Liver (tissue), 9 donors: ENCODE results near the gene RBM33. TPM values are rescaled to one million over a fixed set of nuclear protein-coding genes. Genes with fewer than 3 reads are reported as not detected.
"Not testable (repeated sequence)": the region's sequence is repeated elsewhere in the genome, so short reads cannot be mapped to it uniquely, and the experiment has no call there.

Experiments used
- DNase-seq: peaks from one replicate; pipeline ENCODE4 v3.0.0-alpha.2; 2017; ENCODE audit warnings: low spot score
- H3K27ac ChIP-seq, 2 donors: one replicate each; pipeline ENCODE4 v1.7.0; 2013; ENCODE audit warnings: inconsistent platforms in 2 of 2, low read length in 2 of 2, control low read depth in 1 of 2, low read depth in 1 of 2, mild to moderate bottlenecking in 1 of 2
- H3K27me3 ChIP-seq, 4 donors: one replicate each; pipeline versions ENCODE4 v1.6.1 to v1.7.0; 2013; ENCODE audit warnings: low read length in 3 of 4, inconsistent platforms in 1 of 4, mild to moderate bottlenecking in 1 of 4, moderate library complexity in 1 of 4; ENCODE audit not compliant: control insufficient read depth in 4 of 4, insufficient read depth in 4 of 4
- H3K36me3 ChIP-seq, 4 donors: one replicate each; pipeline versions ENCODE4 v1.6.1 to v1.7.0; 2013; ENCODE audit warnings: low read length in 3 of 4, mild to moderate bottlenecking in 3 of 4, low read depth in 1 of 4, moderate library complexity in 1 of 4; ENCODE audit not compliant: control insufficient read depth in 4 of 4, insufficient read depth in 3 of 4
- H3K4me1 ChIP-seq, 4 donors: one replicate each; pipeline versions ENCODE4 v1.6.1 to v1.7.0; 2013; ENCODE audit warnings: low read length in 3 of 4, mild to moderate bottlenecking in 3 of 4, moderate library complexity in 1 of 4; ENCODE audit not compliant: control insufficient read depth in 4 of 4, insufficient read depth in 4 of 4
- H3K4me3 ChIP-seq, 3 donors: one replicate each; pipeline versions ENCODE4 v1.6.1 to v1.7.0; 2013; ENCODE audit warnings: low read length in 3 of 3, control low read depth in 1 of 3, low read depth in 1 of 3, mild to moderate bottlenecking in 1 of 3
- H3K9ac ChIP-seq, 2 donors: one replicate each; pipeline ENCODE4 v1.7.0; 2013; ENCODE audit warnings: low read length in 2 of 2, mild to moderate bottlenecking in 2 of 2, moderate library complexity in 2 of 2, control low read depth in 1 of 2, low read depth in 1 of 2
- H3K9me3 ChIP-seq, 4 donors: one replicate each; pipeline versions ENCODE4 v1.6.1 to v1.7.0; 2013; ENCODE audit warnings: low read length in 3 of 4; ENCODE audit not compliant: control insufficient read depth in 4 of 4
- EGR1 ChIP-seq, 2 donors: IDR thresholded peaks; 2 replicates each; pipeline ENCODE4 v1.6.1; 2016 to 2018; ENCODE audit warnings: antibody characterized with exemption in 2 of 2, low read depth in 2 of 2
- FOXA1 ChIP-seq: IDR thresholded peaks from 2 replicates; pipeline ENCODE4 v1.6.1; 2016; ENCODE audit warnings: antibody characterized with exemption
- FOXA2 ChIP-seq: IDR thresholded peaks from 2 replicates; pipeline ENCODE4 v1.6.1; 2016; ENCODE audit warnings: antibody characterized with exemption
- HNF4G ChIP-seq: IDR thresholded peaks from 2 replicates; pipeline ENCODE4 v1.6.1; 2016; ENCODE audit warnings: antibody characterized with exemption
- JUND ChIP-seq, 2 donors: IDR thresholded peaks; 2 replicates each; pipeline ENCODE4 v1.6.1; 2016; ENCODE audit warnings: antibody characterized with exemption in 2 of 2
- NR2F2 ChIP-seq: IDR thresholded peaks from 2 replicates; pipeline ENCODE4 v1.6.1; 2016; ENCODE audit warnings: antibody characterized with exemption
- RAD21 ChIP-seq, 2 donors: IDR thresholded peaks; 2 replicates each; pipeline ENCODE4 v1.6.1; 2016; ENCODE audit warnings: antibody characterized with exemption in 2 of 2, mild to moderate bottlenecking in 2 of 2
- RXRA ChIP-seq, 2 donors: IDR thresholded peaks; 2 replicates each; pipeline ENCODE4 v1.6.1; 2017 to 2018; ENCODE audit warnings: antibody characterized with exemption in 2 of 2, mild to moderate bottlenecking in 1 of 2
- SP1 ChIP-seq: IDR thresholded peaks from 2 replicates; pipeline ENCODE4 v1.6.1; 2018; ENCODE audit warnings: antibody characterized with exemption, mild to moderate bottlenecking
- WGBS: extraction: QIAGEN DNeasy Blood & Tissue Kit; methylation state at CpG from one replicate; pipeline ENCODE4 v1.1.7; 2013; 5-methylcytosine and 5-hydroxymethylcytosine counted together
- polyA plus RNA-seq, 2 donors: library from polyadenylated mRNA; stranded (reverse) in 1 of 2; unstranded in 1 of 2; fragments of 200-250 nt in 1 of 2; fragments of >200 nt in 1 of 2; fragmentation: Nextera tagmentation in 1 of 2; extraction: Ambion mirVana in 1 of 2; gene quantifications; one replicate each; pipeline versions ENCODE4 v1.2.1 to v1.2.3, GENCODE V29; 2013 to 2015
- total RNA-seq, 2 donors: library from RNA; depleted of rRNA; stranded (reverse); fragments of >200 nt; gene quantifications; one replicate each; pipeline ENCODE4 v1.2.3, GENCODE V29; 2014
- TF ChIP-seq, protein P1 (sequence below): IDR thresholded peaks from 2 replicates; pipeline ENCODE4 v1.6.1; 2016; ENCODE audit warnings: antibody characterized with exemption, mild to moderate bottlenecking
- TF ChIP-seq, protein P2 (sequence below): fragments of 150-350 bp; IDR thresholded peaks from 2 replicates; pipeline ENCODE4 v1.5.1; 2017; ENCODE audit warnings: improper control_type of control experiment, low read depth, low read length; ENCODE audit not compliant: missing input control
- TF ChIP-seq, protein P3 (sequence below): IDR thresholded peaks from 2 replicates; pipeline ENCODE4 v1.6.1; 2016; ENCODE audit warnings: antibody characterized with exemption
- donor health status: healthy.
- donor health status: healthy.
- donor health status: healthy.
- donor health status: healthy.
- donor health status: healthy.

RBM33 gene
- total and polyA plus RNA-seq, 4 donors, result 7.8 to 48.9 (median 28.2) TPM

DNA sequence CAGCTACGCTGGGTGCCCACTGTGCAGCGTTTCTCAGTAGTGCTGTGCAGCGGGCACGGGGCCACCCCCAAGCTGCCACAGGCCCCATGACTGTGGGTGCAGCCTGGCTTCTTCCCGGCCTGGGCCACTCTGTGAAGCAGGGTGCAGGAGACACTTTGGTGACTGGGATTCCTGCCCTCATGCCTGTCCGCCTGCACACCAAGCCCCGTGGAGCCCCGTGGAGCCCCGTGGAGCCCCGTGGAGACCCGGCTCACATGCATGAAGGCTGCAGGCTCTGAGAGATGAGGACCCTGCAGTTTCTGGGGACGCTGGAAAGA, 171.7 kb downstream of the RBM33 start:
- WGBS, result 94% methylated on average over 12 of the region's 12 CpGs
- H3K9me3 ChIP-seq, result no peaks in the 10 kb centered on the region
- TF ChIP-seq JUND (IDR thresholded peaks at IDR 0.05) (no peak), RXRA (IDR thresholded peaks at IDR 0.05) (no peak)
- TF ChIP-seq, protein P1, sequence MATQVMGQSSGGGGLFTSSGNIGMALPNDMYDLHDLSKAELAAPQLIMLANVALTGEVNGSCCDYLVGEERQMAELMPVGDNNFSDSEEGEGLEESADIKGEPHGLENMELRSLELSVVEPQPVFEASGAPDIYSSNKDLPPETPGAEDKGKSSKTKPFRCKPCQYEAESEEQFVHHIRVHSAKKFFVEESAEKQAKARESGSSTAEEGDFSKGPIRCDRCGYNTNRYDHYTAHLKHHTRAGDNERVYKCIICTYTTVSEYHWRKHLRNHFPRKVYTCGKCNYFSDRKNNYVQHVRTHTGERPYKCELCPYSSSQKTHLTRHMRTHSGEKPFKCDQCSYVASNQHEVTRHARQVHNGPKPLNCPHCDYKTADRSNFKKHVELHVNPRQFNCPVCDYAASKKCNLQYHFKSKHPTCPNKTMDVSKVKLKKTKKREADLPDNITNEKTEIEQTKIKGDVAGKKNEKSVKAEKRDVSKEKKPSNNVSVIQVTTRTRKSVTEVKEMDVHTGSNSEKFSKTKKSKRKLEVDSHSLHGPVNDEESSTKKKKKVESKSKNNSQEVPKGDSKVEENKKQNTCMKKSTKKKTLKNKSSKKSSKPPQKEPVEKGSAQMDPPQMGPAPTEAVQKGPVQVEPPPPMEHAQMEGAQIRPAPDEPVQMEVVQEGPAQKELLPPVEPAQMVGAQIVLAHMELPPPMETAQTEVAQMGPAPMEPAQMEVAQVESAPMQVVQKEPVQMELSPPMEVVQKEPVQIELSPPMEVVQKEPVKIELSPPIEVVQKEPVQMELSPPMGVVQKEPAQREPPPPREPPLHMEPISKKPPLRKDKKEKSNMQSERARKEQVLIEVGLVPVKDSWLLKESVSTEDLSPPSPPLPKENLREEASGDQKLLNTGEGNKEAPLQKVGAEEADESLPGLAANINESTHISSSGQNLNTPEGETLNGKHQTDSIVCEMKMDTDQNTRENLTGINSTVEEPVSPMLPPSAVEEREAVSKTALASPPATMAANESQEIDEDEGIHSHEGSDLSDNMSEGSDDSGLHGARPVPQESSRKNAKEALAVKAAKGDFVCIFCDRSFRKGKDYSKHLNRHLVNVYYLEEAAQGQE, result no peak
- H3K9ac ChIP-seq, result no peak overlapping the region
- H3K36me3 ChIP-seq, result no peaks in the 10 kb centered on the region
- H3K27ac ChIP-seq, result no peak overlapping the region
- H3K4me3 ChIP-seq, result no peak overlapping the region
- DNase-seq, result no peak
- peaks cover 0 to 3% (median 0%) of the 10 kb centered on the region in 4 donors for H3K27me3 ChIP-seq
- peaks cover 9 to 31% (median 24%) of the 10 kb centered on the region in 4 donors for H3K4me1 ChIP-seq

DNA sequence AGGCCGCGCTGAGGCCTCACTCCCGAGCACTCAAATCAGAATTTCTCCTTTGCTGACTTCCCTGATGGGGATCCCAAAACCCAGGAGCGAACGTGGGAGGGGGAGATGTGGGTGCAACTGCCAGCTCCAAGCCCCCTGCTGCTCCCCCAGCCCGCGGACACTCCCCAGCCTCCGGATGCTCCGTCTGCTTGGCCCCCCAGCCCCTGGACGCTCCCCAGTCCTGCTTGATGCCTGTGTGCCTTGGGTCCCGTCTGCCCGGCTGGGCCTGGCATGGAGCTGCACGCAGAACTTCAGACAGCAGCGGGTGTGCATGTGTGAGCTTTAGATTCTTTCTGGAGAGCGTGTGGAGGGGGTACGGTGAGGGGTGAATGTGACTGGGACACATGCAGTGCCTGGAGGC, 172.5 kb downstream of the RBM33 start:
- no peaks in the 10 kb centered on the region for H3K9me3 ChIP-seq
- no peaks in the 10 kb centered on the region for H3K36me3 ChIP-seq
- no peak for TF ChIP-seq HNF4G
- peaks cover 6 to 22% (median 17%) of the 10 kb centered on the region in 4 donors for H3K4me1 ChIP-seq
- DNase-seq, result no peak
- no peak overlapping the region for H3K27ac ChIP-seq
- peaks cover 0 to 3% (median 0%) of the 10 kb centered on the region in 4 donors for H3K27me3 ChIP-seq
- WGBS, result 96% methylated on average over 16 of the region's 16 CpGs
- H3K9ac ChIP-seq, result no peak overlapping the region
- H3K4me3 ChIP-seq, result no peak overlapping the region

DNA sequence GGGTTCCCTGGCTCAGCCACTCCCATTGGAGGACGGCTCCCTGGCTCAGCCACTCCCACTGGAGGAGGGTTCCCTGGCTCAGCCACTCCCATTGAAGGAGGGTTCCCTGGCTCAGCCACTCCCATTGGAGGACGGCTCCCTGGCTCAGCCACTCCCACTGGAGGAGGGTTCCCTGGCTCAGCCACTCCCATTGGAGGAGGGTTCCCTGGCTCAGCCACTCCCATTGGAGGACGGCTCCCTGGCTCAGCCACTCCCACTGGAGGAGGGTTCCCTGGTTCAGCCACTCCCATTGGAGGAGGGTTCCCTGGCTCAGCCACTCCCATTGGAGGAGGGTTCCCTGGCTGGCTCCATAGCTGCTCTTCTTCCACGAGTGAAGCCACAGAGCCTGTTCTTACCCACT, 173.1 kb downstream of the RBM33 start:
- not testable (repeated sequence) for H3K4me3 ChIP-seq, H3K9ac ChIP-seq, DNase-seq, H3K9me3 ChIP-seq, H3K36me3 ChIP-seq, H3K27me3 ChIP-seq, H3K27ac ChIP-seq
- 87% methylated on average over 4 of the region's 4 CpGs for WGBS
- peaks cover 4 to 17% (median 12%) of the 10 kb centered on the region in 4 donors for H3K4me1 ChIP-seq

DNA sequence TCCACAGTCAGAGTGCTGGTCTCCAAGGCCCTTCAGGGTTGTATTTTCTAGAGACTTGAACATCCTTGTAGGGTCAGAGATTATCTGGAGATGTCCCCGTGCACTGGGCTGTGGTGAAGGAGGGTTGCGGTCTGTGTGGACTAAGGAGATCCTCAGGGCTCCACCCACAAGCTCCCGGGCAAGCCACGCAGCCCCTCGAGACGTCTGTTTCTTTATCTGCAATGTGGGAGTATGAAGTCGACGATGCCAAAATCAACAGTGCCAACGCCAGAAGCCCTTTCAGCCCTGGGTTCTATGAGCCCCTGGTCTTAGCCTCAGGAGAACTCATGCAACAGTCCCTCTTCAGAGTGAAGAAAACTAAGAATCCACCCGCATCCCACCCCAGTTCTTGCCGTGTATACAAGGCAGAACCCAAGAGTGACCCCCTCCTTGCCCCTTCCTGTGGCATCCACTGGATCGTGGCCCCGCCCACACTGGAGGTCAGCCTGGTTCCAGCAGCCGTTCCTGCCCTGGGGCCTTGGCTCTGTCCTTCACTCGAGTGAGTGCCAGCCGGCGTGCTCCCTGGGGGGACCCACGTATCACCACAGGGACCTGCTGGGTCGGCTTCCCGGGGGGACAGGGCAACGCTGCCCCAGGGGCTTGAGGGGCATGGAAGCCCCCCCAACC, 173.8 kb downstream of the RBM33 start:
- no peaks in the 10 kb centered on the region for H3K9me3 ChIP-seq
- H3K4me1 ChIP-seq, result peaks cover under 1 to 10% (median 5%) of the 10 kb centered on the region in 4 donors
- no peak for DNase-seq
- H3K4me3 ChIP-seq, result no peak overlapping the region
- no peaks in the 10 kb centered on the region for H3K36me3 ChIP-seq
- no peak overlapping the region for H3K27ac ChIP-seq
- peaks cover 0 to 3% (median 0%) of the 10 kb centered on the region in 4 donors for H3K27me3 ChIP-seq
- no peak overlapping the region for H3K9ac ChIP-seq
- WGBS, result 68% methylated on average over 21 of the region's 21 CpGs
- TF ChIP-seq NR2F2 (no peak), FOXA1 (no peak), SP1 (no peak), EGR1 (IDR thresholded peaks at IDR 0.05; ENCODE audit: low read depth in 2 of 2) (no peak), RAD21 (IDR thresholded peaks at IDR 0.05) (no peak), FOXA2 (no peak), HNF4G (no peak), JUND (IDR thresholded peaks at IDR 0.05) (no peak)
- TF ChIP-seq, protein P2, sequence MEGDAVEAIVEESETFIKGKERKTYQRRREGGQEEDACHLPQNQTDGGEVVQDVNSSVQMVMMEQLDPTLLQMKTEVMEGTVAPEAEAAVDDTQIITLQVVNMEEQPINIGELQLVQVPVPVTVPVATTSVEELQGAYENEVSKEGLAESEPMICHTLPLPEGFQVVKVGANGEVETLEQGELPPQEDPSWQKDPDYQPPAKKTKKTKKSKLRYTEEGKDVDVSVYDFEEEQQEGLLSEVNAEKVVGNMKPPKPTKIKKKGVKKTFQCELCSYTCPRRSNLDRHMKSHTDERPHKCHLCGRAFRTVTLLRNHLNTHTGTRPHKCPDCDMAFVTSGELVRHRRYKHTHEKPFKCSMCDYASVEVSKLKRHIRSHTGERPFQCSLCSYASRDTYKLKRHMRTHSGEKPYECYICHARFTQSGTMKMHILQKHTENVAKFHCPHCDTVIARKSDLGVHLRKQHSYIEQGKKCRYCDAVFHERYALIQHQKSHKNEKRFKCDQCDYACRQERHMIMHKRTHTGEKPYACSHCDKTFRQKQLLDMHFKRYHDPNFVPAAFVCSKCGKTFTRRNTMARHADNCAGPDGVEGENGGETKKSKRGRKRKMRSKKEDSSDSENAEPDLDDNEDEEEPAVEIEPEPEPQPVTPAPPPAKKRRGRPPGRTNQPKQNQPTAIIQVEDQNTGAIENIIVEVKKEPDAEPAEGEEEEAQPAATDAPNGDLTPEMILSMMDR, result no peak
- TF ChIP-seq, protein P1, result no peak
- TF ChIP-seq, protein P3, sequence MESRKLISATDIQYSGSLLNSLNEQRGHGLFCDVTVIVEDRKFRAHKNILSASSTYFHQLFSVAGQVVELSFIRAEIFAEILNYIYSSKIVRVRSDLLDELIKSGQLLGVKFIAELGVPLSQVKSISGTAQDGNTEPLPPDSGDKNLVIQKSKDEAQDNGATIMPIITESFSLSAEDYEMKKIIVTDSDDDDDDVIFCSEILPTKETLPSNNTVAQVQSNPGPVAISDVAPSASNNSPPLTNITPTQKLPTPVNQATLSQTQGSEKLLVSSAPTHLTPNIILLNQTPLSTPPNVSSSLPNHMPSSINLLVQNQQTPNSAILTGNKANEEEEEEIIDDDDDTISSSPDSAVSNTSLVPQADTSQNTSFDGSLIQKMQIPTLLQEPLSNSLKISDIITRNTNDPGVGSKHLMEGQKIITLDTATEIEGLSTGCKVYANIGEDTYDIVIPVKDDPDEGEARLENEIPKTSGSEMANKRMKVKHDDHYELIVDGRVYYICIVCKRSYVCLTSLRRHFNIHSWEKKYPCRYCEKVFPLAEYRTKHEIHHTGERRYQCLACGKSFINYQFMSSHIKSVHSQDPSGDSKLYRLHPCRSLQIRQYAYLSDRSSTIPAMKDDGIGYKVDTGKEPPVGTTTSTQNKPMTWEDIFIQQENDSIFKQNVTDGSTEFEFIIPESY, result no peak
